Smooth muscle cell (in vitro differentiated cells): ENCODE data around the gene SLITRK2. TPM values are rescaled to one million over a fixed set of nuclear protein-coding genes. Genes with fewer than 3 reads are reported as not detected.

Experiments
- DNase-seq: peaks from one replicate; lab custom pipeline; 2025; ENCODE audit not compliant: unreplicated experiment; lab: John Stamatoyannopoulos, UW
- H2AFZ ChIP-seq: fragments of 200-600 bp; sonication (generic); 2 replicates; pipeline ENCODE4 v1.6.0; 2016; ENCODE audit warnings: antibody characterized with exemption, low read depth, mild to moderate bottlenecking
- H3F3A ChIP-seq: fragments of 200-600 bp; sonication (generic); 2 replicates; pipeline ENCODE4 v1.6.0; 2017; ENCODE audit warnings: antibody characterized with exemption, low read depth
- H3K27ac ChIP-seq: fragments of 200-600 bp; sonication (generic); 2 replicates; pipeline ENCODE4 v1.5.1; 2016; ENCODE audit warnings: low read depth, mild to moderate bottlenecking
- H3K27me3 ChIP-seq: fragments of 200-600 bp; sonication (generic); 2 replicates; pipeline ENCODE4 v1.6.1; 2016; ENCODE audit warnings: low read depth, mild to moderate bottlenecking
- H3K36me3 ChIP-seq: fragments of 200-600 bp; sonication (generic); 2 replicates; pipeline ENCODE4 v1.5.1; 2016; ENCODE audit warnings: low read depth
- H3K4me1 ChIP-seq: fragments of 200-600 bp; sonication (generic); 2 replicates; pipeline ENCODE4 v1.5.1; 2016; ENCODE audit warnings: low read depth
- H3K4me2 ChIP-seq: fragments of 200-600 bp; sonication (generic); 2 replicates; pipeline ENCODE4 v1.6.0; 2016; ENCODE audit warnings: mild to moderate bottlenecking
- H3K4me3 ChIP-seq: fragments of 200-600 bp; sonication (generic); 2 replicates; pipeline ENCODE4 v1.5.1; 2016; ENCODE audit warnings: mild to moderate bottlenecking
- H3K79me2 ChIP-seq: fragments of 200-600 bp; sonication (generic); 2 replicates; pipeline ENCODE4 v1.6.0; 2016; ENCODE audit warnings: low read depth, mild to moderate bottlenecking
- H3K9ac ChIP-seq: fragments of 200-600 bp; sonication (generic); 2 replicates; pipeline ENCODE4 v1.6.0; 2016; ENCODE audit warnings: low read depth
- H3K9me3 ChIP-seq: fragments of 200-600 bp; sonication (generic); replicated peaks from 2 replicates; pipeline ENCODE4 v1.5.1; 2016; ENCODE audit warnings: low read depth
- H4K20me1 ChIP-seq: fragments of 200-600 bp; sonication (generic); 2 replicates; pipeline ENCODE4 v1.6.0; 2016; ENCODE audit warnings: low read depth
- WGBS: methylation state at CpG from one replicate; pipeline ENCODE4 v1.1.7; 2016; ENCODE audit warnings: low lambda C conversion rate; 5-methylcytosine and 5-hydroxymethylcytosine counted together
- polyA plus RNA-seq: library from polyadenylated mRNA; unstranded; fragments of >200 nt; fragmentation: Nextera tagmentation; extraction: Ambion mirVana; gene quantifications from 2 replicates; pipeline ENCODE4 v1.2.1, GENCODE V29; 2016
- total RNA-seq: library from RNA; depleted of rRNA; stranded (reverse); fragments of >200 nt; gene quantifications from 2 replicates; pipeline ENCODE4 v1.2.3, GENCODE V29; 2014
- TF ChIP-seq, protein P1 (sequence below): fragments of 200-600 bp; sonication (generic); IDR thresholded peaks from 2 replicates; pipeline ENCODE4 v1.5.1; 2017; ENCODE audit warnings: borderline replicate concordance, mild to moderate bottlenecking, antibody characterized with exemption; ENCODE audit not compliant: insufficient read depth, poor library complexity, severe bottlenecking

Gene SLITRK2
- total and polyA plus RNA-seq, 2 experiments from 2014 or later: 0.09 TPM; not detected in 1

DNA sequence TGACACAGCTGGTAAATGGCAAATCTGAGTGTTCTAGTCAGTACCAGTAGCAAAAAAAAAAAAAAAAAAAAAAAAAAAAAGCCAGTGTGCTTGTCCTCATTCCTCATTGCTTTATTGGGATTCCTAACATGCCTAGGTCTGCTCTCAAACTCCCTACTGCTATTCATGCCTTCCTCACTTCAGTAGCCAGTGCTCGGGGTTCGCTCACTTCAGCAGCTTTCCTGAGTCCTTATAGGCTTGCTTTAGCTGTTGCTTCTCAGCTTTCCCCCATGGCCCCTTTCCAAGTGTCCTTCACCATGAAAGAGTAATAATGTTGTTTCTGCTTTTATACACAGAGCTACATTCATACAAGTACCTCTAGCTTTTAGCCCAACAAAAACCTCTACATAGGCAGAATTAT lies 30.8 kb downstream of the SLITRK2 start:
- no peaks in the 10 kb centered on the region for H3F3A ChIP-seq
- no peaks in the 10 kb centered on the region for H3K4me1 ChIP-seq
- H2AFZ ChIP-seq: no peak overlapping the region
- H3K9me3 ChIP-seq: no peaks in the 10 kb centered on the region
- no peaks in the 10 kb centered on the region for H3K36me3 ChIP-seq
- no peak overlapping the region for H3K9ac ChIP-seq
- no peak overlapping the region for H3K4me3 ChIP-seq
- WGBS: 50% methylated on average over 2 of the region's 2 CpGs
- no peak for DNase-seq
- H3K4me2 ChIP-seq: no peak overlapping the region
- no peak overlapping the region for H3K27ac ChIP-seq
- H3K27me3 ChIP-seq: no peaks in the 10 kb centered on the region
- TF ChIP-seq, protein P1, sequence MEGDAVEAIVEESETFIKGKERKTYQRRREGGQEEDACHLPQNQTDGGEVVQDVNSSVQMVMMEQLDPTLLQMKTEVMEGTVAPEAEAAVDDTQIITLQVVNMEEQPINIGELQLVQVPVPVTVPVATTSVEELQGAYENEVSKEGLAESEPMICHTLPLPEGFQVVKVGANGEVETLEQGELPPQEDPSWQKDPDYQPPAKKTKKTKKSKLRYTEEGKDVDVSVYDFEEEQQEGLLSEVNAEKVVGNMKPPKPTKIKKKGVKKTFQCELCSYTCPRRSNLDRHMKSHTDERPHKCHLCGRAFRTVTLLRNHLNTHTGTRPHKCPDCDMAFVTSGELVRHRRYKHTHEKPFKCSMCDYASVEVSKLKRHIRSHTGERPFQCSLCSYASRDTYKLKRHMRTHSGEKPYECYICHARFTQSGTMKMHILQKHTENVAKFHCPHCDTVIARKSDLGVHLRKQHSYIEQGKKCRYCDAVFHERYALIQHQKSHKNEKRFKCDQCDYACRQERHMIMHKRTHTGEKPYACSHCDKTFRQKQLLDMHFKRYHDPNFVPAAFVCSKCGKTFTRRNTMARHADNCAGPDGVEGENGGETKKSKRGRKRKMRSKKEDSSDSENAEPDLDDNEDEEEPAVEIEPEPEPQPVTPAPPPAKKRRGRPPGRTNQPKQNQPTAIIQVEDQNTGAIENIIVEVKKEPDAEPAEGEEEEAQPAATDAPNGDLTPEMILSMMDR: no peak
- H3K79me2 ChIP-seq: no peaks in the 10 kb centered on the region
- no peaks in the 10 kb centered on the region for H4K20me1 ChIP-seq

DNA sequence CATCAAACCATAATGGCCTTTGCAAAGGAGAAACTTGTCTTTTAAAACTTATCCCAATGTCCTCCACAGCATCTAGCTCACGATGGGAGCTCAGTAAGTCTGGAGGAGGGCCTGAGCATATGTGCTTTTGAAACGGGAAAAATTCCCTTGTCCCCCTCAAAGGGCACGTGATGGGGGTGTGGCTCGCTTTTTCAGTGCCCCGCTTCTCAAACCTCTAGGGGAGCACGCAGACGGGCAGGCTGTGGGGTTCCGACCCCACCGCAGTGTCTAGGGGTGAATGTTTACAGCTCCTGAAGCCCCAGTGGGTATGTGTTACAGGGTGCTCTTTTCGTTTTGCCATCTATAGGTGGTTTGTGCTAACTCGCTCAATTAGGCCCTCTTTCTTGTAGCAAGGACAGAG lies 31.2 kb downstream of the SLITRK2 start:
- DNase-seq: no peak
- Histone ChIP-seq H3K27me3 (no peaks in the 10 kb centered on the region), H3K79me2 (no peaks in the 10 kb centered on the region), H3K4me1 (no peaks in the 10 kb centered on the region), H3K4me2 (no peak overlapping the region), H3K9ac (no peak overlapping the region), H3K27ac (no peak overlapping the region), H3F3A (no peaks in the 10 kb centered on the region), H3K4me3 (no peak overlapping the region), H4K20me1 (no peaks in the 10 kb centered on the region), H2AFZ (no peak overlapping the region), H3K9me3 (no peaks in the 10 kb centered on the region), H3K36me3 (no peaks in the 10 kb centered on the region)
- TF ChIP-seq, protein P1: no peak
- WGBS: 65% methylated on average over 11 of the region's 11 CpGs

DNA sequence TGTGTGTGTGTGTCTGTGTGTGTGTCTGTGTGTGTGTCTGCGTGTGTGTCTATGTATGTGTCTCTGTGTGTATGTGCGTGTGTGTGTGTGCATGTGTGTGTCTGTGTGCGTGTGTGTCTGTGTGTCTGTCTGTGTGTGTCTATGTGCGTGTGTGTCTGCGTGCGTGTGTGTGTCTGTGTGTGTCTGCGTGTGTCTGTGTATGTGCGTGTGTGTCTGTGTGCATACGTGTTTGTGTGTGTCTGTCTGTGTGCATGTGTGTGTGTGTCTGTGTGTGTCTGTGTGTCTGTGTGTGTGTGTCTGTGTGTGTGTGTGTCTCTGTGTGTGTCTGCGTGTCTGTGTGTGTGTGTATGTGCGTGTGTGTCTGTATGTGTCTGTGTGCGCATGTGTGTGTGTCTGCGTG lies 35.6 kb downstream of the SLITRK2 start:
- Histone ChIP-seq H3F3A (no peaks in the 10 kb centered on the region), H3K4me3 (no peak overlapping the region), H3K36me3 (no peaks in the 10 kb centered on the region), H3K27me3 (no peaks in the 10 kb centered on the region), H3K4me1 (no peaks in the 10 kb centered on the region), H2AFZ (no peak overlapping the region), H3K9me3 (no peaks in the 10 kb centered on the region), H4K20me1 (no peaks in the 10 kb centered on the region), H3K79me2 (no peaks in the 10 kb centered on the region), H3K4me2 (no peak overlapping the region), H3K27ac (no peak overlapping the region), H3K9ac (no peak overlapping the region)
- 92% methylated on average over 13 of the region's 13 CpGs for WGBS
- TF ChIP-seq, protein P1: no peak
- DNase-seq: no peak

DNA sequence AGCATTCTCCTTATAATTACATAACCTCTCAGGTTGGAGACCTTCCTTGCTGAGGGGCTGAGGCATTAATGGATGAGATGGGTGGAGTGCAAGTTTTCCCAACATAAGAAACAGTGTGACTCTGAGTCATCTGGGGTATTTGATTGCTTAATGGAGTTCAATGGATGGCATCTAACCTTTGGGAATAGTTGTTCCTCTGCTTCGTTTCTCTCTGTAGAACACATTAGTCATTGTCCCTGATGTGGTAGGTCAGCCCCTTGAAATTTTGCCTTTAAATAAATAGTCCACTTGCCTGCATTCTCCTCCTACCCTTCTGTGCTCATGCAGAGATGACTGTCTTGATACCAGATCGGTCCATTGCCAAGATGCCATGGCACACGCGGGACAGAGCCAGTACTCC lies 38.6 kb downstream of the SLITRK2 start:
- Histone ChIP-seq H4K20me1 (no peaks in the 10 kb centered on the region), H3K9ac (no peak overlapping the region), H3K27me3 (no peaks in the 10 kb centered on the region), H2AFZ (no peak overlapping the region), H3K36me3 (no peaks in the 10 kb centered on the region), H3K79me2 (no peaks in the 10 kb centered on the region), H3K4me1 (no peaks in the 10 kb centered on the region), H3F3A (no peaks in the 10 kb centered on the region), H3K27ac (no peak overlapping the region), H3K4me3 (no peak overlapping the region), H3K9me3 (peaks cover 7% of the 10 kb centered on the region), H3K4me2 (no peak overlapping the region)
- no peak for DNase-seq
- TF ChIP-seq, protein P1: no peak
- 79% methylated on average over 4 of the region's 4 CpGs for WGBS
